GM12878 (cell line): Measurements from ENCODE around the gene GDAP1L1. TPM values are rescaled to one million over a fixed set of nuclear protein-coding genes. Genes with fewer than 3 reads are reported as not detected.

Experiments
- ATAC-seq: fragments of 200-7000 bp; cut with Tn5 transposase; 3 replicates; pipeline ENCODE4 v1.9.1; 2020; ENCODE audit warnings: mild to moderate bottlenecking, moderate library complexity
- BruUV-seq: library from RNA; stranded (reverse); fragments of 400-500 nt; replicated peaks from 2 replicates; lab custom pipeline; 2021; lab: Mats Ljungman, UMichigan
- CTCF ChIA-PET: fragments of 300-600 bp; sonication (Branson Sonifier 250); formaldehyde crosslinking; extraction: SDS; loops from one replicate; lab custom pipeline; 2021; ENCODE audit warnings: inconsistent platforms; lab: Yijun Ruan, JAX
- POLR2A ChIA-PET: fragments of 350-600 bp; formaldehyde crosslinking; extraction: SDS; loops from one replicate; lab custom pipeline; 2021; ENCODE audit warnings: inconsistent platforms; lab: Charles Lee
- RAD21 ChIA-PET: fragments of 300-600 bp; sonication (Branson Sonifier 250); formaldehyde crosslinking; loops from one replicate; lab custom pipeline; 2023; ENCODE audit warnings: antibody characterized with exemption; ENCODE audit not compliant: unreplicated experiment; lab: Charles Lee
- SMC1A ChIA-PET: fragments of 300-600 bp; sonication (Branson Sonifier 250); formaldehyde crosslinking; loops from one replicate; lab custom pipeline; 2023; ENCODE audit not compliant: unreplicated experiment, uncharacterized antibody; lab: Charles Lee
- DNase-seq: peaks from one replicate; pipeline ENCODE4 v3.0.0-alpha.2; 2011; ENCODE audit warnings: low read depth, low spot score
- FAIRE-seq: peaks from 3 replicates; lab custom pipeline; 2011; peaks lifted over from hg19 to GRCh38; lab: Jason Lieb, UNC
- H2AFZ ChIP-seq: 2 replicates; pipeline ENCODE4 v1.6.0; 2011; ENCODE audit warnings: low read depth, low read length, control low read depth; ENCODE audit not compliant: control insufficient read depth
- H3K27ac ChIP-seq: 2 replicates; pipeline ENCODE4 v1.5.1; 2011; ENCODE audit warnings: control low read depth; ENCODE audit not compliant: control insufficient read depth, insufficient read depth
- H3K27me3 ChIP-seq, 2 experiments: replicated peaks in 1 of 2; 2 replicates each; pipeline versions ENCODE4 v1.6.0 to v1.6.1; 2011; ENCODE audit warnings: low read length in 1 of 2; ENCODE audit not compliant: control insufficient read depth in 2 of 2, insufficient read depth in 2 of 2
- H3K36me3 ChIP-seq, 2 experiments: 2 replicates each; pipeline ENCODE4 v1.5.1; 2011; ENCODE audit warnings: low read length in 1 of 2; ENCODE audit not compliant: control insufficient read depth in 2 of 2, insufficient read depth in 2 of 2
- H3K4me1 ChIP-seq: 2 replicates; pipeline ENCODE4 v1.6.1; 2011; ENCODE audit warnings: mild to moderate bottlenecking, low read length, moderate library complexity, mixed read lengths; ENCODE audit not compliant: control insufficient read depth, insufficient read depth
- H3K4me2 ChIP-seq: 2 replicates; pipeline ENCODE4 v1.6.0; 2011; ENCODE audit warnings: control low read depth; ENCODE audit not compliant: control insufficient read depth, insufficient read depth
- H3K4me3 ChIP-seq: fragments of 200-600 bp; sonication (generic); 2 replicates; pipeline ENCODE4 v1.5.1; 2016
- H3K79me2 ChIP-seq: 2 replicates; pipeline ENCODE4 v1.6.0; 2011; ENCODE audit warnings: low read length; ENCODE audit not compliant: control insufficient read depth, insufficient read depth
- H3K9ac ChIP-seq: 2 replicates; pipeline ENCODE4 v1.8.0; 2011; ENCODE audit warnings: low read length, control low read depth, mixed read lengths; ENCODE audit not compliant: control insufficient read depth, insufficient read depth
- H3K9me3 ChIP-seq: replicated peaks from 3 replicates; pipeline ENCODE4 v1.5.1; 2011; ENCODE audit warnings: mild to moderate bottlenecking, low read length; ENCODE audit not compliant: control insufficient read depth, insufficient read depth
- H4K20me1 ChIP-seq: 2 replicates; pipeline ENCODE4 v1.6.0; 2011; ENCODE audit not compliant: control insufficient read depth, insufficient read depth
- CBX5 ChIP-seq: sonication (generic); IDR thresholded peaks from 2 replicates; pipeline ENCODE4 v1.6.1; 2016; ENCODE audit warnings: low read depth, moderate library complexity, mild to moderate bottlenecking, inconsistent platforms
- CREM ChIP-seq: IDR thresholded peaks from 2 replicates; pipeline ENCODE4 v1.6.1; 2014; ENCODE audit warnings: antibody characterized with exemption, low read depth
- MTA2 ChIP-seq: fragments of 450-650 bp; IDR thresholded peaks from 2 replicates; pipeline ENCODE4 v1.6.1; 2016; ENCODE audit warnings: low read depth, mild to moderate bottlenecking, moderate library complexity
- MTA3 ChIP-seq: IDR thresholded peaks from 2 replicates; pipeline ENCODE4 v1.6.1; 2012; ENCODE audit warnings: low read length, inconsistent platforms, borderline replicate concordance
- NR2F1 ChIP-seq: fragments of 450-650 bp; conservative IDR thresholded peaks from 2 replicates; pipeline ENCODE4 v1.6.1; 2017; ENCODE audit warnings: mild to moderate bottlenecking
- PML ChIP-seq: IDR thresholded peaks from 2 replicates; pipeline ENCODE4 v1.6.1; 2012; ENCODE audit warnings: low read length, inconsistent platforms
- RB1 ChIP-seq: fragments of 450-650 bp; formaldehyde crosslinking; IDR thresholded peaks from 2 replicates; pipeline ENCODE4 v1.6.1; 2017; ENCODE audit warnings: mild to moderate bottlenecking, borderline replicate concordance
- ZNF274 ChIP-seq: IDR thresholded peaks from one replicate; pipeline ENCODE4 v1.8.0; 2011; ENCODE audit not compliant: insufficient read length, insufficient read depth
- WGBS: methylation state at CpG from one replicate; pipeline ENCODE4 v1.1.6; 2016; ENCODE audit warnings: low lambda C conversion rate; ENCODE audit not compliant: insufficient replicate concordance, insufficient coverage; ENCODE audit errors: missing lambda C conversion rate; 5-methylcytosine and 5-hydroxymethylcytosine counted together
- in situ Hi-C: fragments of 300-500 bp; cut with MboI; formaldehyde crosslinking; loops from 9 replicates; pipeline ENCODE4 v1.14.3; 2018; ENCODE audit warnings: mixed read lengths
- intact Hi-C: fragments of 100-400 bp; cut with micrococcal nuclease; formaldehyde crosslinking; loops from one replicate; pipeline ENCODE4 v1.14.2; 2022; ENCODE audit not compliant: unreplicated experiment
- polyA plus RNA-seq, 11 experiments: library from polyadenylated mRNA; depleted of rRNA in 4 of 11; unstranded in 6 of 11; stranded (reverse) in 5 of 11; fragments of >200 nt; fragmentation: Nextera tagmentation in 4 of 11; fragmentation: Illumina TruSeq in 1 of 11; extraction: Ambion mirVana in 4 of 11; extraction: Trizol in 1 of 11; gene quantifications; 1 replicate in 1 of 11; 2 replicates in 10 of 11; pipeline versions ENCODE4 v1.2.1 to v1.2.3, GENCODE V29; 2011 to 2016; ENCODE audit warnings: inconsistent platforms in 2 of 11, missing spikeins in 2 of 11, low read depth in 1 of 11
- total RNA-seq, 4 experiments: library from RNA; depleted of rRNA in 3 of 4; stranded (reverse); fragments of >200 nt in 3 of 4; fragmentation: Illumina TruSeq in 1 of 4; extraction: Trizol in 1 of 4; gene quantifications; 2 replicates each; pipeline versions ENCODE4 v1.2.1 to v1.2.3, GENCODE V29; 2013 to 2021
- TF ChIP-seq, protein P1 (sequence below): fragments of 150-350 bp; IDR thresholded peaks from 2 replicates; pipeline ENCODE4 v1.6.1; 2016; ENCODE audit warnings: low read depth, low read length
- TF ChIP-seq, protein P2 (sequence below): fragments of 450-650 bp; IDR thresholded peaks from 2 replicates; pipeline ENCODE4 v1.6.1; 2016; ENCODE audit warnings: mild to moderate bottlenecking, moderate library complexity, borderline replicate concordance
- TF ChIP-seq, protein P3 (sequence below): fragments of 450-650 bp; IDR thresholded peaks from 2 replicates; pipeline ENCODE4 v1.6.1; 2014; ENCODE audit warnings: mild to moderate bottlenecking

GDAP1L1 gene
- total and polyA plus RNA-seq, 10 of the 15 experiments (the other 5 are each of a cell fraction or from before 2014, with no cell fraction given) = 0.08 to 0.38 TPM; not detected in 8

DNA sequence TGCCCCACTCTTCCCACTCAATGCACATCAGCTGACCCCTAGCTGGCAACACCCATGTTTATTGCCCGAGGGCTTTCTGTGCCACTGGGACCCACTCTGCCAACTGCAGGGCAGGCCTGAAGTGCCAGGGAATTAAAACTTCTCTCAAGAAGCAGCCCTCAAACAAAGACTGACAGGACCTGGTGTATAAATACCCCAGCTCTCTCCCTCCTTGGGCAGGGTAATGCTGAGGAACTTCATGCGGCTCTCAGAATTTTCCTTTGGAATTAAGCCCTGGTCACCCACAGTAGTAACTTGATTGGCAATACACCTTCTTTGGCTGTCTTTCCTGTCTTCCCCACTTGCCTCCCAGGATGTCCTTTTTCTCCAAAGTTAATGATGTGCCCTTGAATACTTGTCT, 5.3 kb upstream of the GDAP1L1 start (continued):
- TF ChIP-seq, protein P1, sequence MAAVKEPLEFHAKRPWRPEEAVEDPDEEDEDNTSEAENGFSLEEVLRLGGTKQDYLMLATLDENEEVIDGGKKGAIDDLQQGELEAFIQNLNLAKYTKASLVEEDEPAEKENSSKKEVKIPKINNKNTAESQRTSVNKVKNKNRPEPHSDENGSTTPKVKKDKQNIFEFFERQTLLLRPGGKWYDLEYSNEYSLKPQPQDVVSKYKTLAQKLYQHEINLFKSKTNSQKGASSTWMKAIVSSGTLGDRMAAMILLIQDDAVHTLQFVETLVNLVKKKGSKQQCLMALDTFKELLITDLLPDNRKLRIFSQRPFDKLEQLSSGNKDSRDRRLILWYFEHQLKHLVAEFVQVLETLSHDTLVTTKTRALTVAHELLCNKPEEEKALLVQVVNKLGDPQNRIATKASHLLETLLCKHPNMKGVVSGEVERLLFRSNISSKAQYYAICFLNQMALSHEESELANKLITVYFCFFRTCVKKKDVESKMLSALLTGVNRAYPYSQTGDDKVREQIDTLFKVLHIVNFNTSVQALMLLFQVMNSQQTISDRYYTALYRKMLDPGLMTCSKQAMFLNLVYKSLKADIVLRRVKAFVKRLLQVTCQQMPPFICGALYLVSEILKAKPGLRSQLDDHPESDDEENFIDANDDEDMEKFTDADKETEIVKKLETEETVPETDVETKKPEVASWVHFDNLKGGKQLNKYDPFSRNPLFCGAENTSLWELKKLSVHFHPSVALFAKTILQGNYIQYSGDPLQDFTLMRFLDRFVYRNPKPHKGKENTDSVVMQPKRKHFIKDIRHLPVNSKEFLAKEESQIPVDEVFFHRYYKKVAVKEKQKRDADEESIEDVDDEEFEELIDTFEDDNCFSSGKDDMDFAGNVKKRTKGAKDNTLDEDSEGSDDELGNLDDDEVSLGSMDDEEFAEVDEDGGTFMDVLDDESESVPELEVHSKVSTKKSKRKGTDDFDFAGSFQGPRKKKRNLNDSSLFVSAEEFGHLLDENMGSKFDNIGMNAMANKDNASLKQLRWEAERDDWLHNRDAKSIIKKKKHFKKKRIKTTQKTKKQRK = no peak
- TF ChIP-seq, protein P2, sequence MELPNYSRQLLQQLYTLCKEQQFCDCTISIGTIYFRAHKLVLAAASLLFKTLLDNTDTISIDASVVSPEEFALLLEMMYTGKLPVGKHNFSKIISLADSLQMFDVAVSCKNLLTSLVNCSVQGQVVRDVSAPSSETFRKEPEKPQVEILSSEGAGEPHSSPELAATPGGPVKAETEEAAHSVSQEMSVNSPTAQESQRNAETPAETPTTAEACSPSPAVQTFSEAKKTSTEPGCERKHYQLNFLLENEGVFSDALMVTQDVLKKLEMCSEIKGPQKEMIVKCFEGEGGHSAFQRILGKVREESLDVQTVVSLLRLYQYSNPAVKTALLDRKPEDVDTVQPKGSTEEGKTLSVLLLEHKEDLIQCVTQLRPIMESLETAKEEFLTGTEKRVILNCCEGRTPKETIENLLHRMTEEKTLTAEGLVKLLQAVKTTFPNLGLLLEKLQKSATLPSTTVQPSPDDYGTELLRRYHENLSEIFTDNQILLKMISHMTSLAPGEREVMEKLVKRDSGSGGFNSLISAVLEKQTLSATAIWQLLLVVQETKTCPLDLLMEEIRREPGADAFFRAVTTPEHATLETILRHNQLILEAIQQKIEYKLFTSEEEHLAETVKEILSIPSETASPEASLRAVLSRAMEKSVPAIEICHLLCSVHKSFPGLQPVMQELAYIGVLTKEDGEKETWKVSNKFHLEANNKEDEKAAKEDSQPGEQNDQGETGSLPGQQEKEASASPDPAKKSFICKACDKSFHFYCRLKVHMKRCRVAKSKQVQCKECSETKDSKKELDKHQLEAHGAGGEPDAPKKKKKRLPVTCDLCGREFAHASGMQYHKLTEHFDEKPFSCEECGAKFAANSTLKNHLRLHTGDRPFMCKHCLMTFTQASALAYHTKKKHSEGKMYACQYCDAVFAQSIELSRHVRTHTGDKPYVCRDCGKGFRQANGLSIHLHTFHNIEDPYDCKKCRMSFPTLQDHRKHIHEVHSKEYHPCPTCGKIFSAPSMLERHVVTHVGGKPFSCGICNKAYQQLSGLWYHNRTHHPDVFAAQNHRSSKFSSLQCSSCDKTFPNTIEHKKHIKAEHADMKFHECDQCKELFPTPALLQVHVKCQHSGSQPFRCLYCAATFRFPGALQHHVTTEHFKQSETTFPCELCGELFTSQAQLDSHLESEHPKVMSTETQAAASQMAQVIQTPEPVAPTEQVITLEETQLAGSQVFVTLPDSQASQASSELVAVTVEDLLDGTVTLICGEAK = no peak
- no peak for TF ChIP-seq CBX5
- TF ChIP-seq, all 136 proteins: peak for 0

DNA sequence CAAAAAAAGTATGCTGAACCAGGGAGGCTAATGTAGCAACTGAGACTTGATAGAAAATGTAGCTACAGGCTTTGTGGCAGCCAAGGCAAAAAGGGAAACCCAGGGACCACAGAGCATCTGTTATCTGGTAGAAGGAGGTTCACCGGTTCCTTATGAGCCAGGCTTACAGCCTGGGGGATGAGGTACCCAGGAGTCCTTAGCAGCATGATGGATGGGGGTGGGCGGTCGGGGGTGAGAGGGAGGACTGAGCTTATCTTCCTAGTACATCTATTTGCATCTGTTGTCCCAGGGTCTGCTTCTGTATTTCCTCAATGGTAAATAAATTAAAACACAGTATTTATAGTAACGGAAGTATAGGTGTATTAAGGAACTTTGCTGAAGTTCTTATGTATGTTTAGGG, 1.1 kb upstream of the GDAP1L1 start:
- ChIA-PET POLR2A (no interaction called here), RAD21 (no interaction called here), CTCF (no interaction called here)
- Histone ChIP-seq H3K36me3 (no peaks in the 10 kb centered on the region), H3K4me3 (no peak overlapping the region), H3K4me1 (no peaks in the 10 kb centered on the region), H3K79me2 (no peaks in the 10 kb centered on the region), H4K20me1 (no peaks in the 10 kb centered on the region), H3K9me3 (no peaks in the 10 kb centered on the region), H3K4me2 (no peak overlapping the region), H3K9ac (no peak overlapping the region), H2AFZ (no peak overlapping the region), H3K27me3 (peaks cover 3% of the 10 kb centered on the region in 2 experiments; a peak in 2 of 4 replicates), H3K27ac (no peak overlapping the region)
- DNase-seq = no peak
- no peak for ATAC-seq
- in situ Hi-C loops = no loop called here
- WGBS = 24% methylated on average over 4 of the region's 4 CpGs
- no TSS peak for BruUV-seq
- no peak for TF ChIP-seq MTA2
- TF ChIP-seq CREM = no peak
- TF ChIP-seq RB1 = no peak
- TF ChIP-seq, protein P3, sequence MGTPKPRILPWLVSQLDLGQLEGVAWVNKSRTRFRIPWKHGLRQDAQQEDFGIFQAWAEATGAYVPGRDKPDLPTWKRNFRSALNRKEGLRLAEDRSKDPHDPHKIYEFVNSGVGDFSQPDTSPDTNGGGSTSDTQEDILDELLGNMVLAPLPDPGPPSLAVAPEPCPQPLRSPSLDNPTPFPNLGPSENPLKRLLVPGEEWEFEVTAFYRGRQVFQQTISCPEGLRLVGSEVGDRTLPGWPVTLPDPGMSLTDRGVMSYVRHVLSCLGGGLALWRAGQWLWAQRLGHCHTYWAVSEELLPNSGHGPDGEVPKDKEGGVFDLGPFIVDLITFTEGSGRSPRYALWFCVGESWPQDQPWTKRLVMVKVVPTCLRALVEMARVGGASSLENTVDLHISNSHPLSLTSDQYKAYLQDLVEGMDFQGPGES = no peak
- no peak for TF ChIP-seq PML
- TF ChIP-seq ZNF274 = no peak
- no peak for TF ChIP-seq NR2F1
- no peak for TF ChIP-seq MTA3
- TF ChIP-seq, all 136 proteins: peak for 0
- no peak for FAIRE-seq
- intact Hi-C loops = no loop called here
- SMC1A ChIA-PET = no interaction called here
